Calu3 (cell line): Measurements from ENCODE around the gene FOXP1. TPM values are rescaled to one million over a fixed set of nuclear protein-coding genes. Genes with fewer than 3 reads are reported as not detected.

ENCODE experiments used
- BruUV-seq: library from RNA; stranded (reverse); fragments of 400-500 nt; replicated peaks from 2 replicates; lab custom pipeline; 2021; lab: Mats Ljungman, UMichigan
- CTCF ChIA-PET: fragments of 300-600 bp; sonication (Branson Sonifier 250); formaldehyde crosslinking; loops from one replicate; lab custom pipeline; 2022; ENCODE audit warnings: antibody characterized with exemption; lab: Charles Lee
- DNase-seq: peaks from one replicate; pipeline ENCODE4 v3.0.0; 2022
- H3K27ac Mint-ChIP-seq: one replicate; pipeline ENCODE4 v1.8.0; 2022; ENCODE audit warnings: mixed read lengths; ENCODE audit not compliant: unreplicated experiment
- H3K27me3 Mint-ChIP-seq: one replicate; pipeline ENCODE4 v1.8.0; 2022; ENCODE audit warnings: mixed read lengths; ENCODE audit not compliant: unreplicated experiment
- H3K36me3 Mint-ChIP-seq: one replicate; pipeline ENCODE4 v1.8.0; 2022; ENCODE audit warnings: mild to moderate bottlenecking, moderate library complexity, mixed read lengths; ENCODE audit not compliant: insufficient read depth, unreplicated experiment
- H3K4me1 Mint-ChIP-seq: one replicate; pipeline ENCODE4 v1.8.0; 2022; ENCODE audit warnings: mild to moderate bottlenecking, low read depth, mixed read lengths; ENCODE audit not compliant: unreplicated experiment
- H3K4me3 Mint-ChIP-seq: one replicate; pipeline ENCODE4 v1.8.0; 2022; ENCODE audit warnings: mild to moderate bottlenecking, low read depth, moderate library complexity, mixed read lengths; ENCODE audit not compliant: unreplicated experiment
- H3K9me3 Mint-ChIP-seq: one replicate; pipeline ENCODE4 v1.8.0; 2022; ENCODE audit warnings: low read depth, mixed read lengths; ENCODE audit not compliant: unreplicated experiment
- intact Hi-C: fragments of 100-400 bp; cut with micrococcal nuclease; formaldehyde crosslinking; loops from one replicate; pipeline ENCODE4 v1.10.0; 2022; ENCODE audit not compliant: unreplicated experiment
- total RNA-seq: library from RNA; stranded (reverse); gene quantifications from 2 replicates; pipeline ENCODE4 v1.2.3, GENCODE V29; 2022
- TF ChIP-seq, protein P1 (sequence below): fragments of 200-600 bp; IDR thresholded peaks from one replicate; pipeline ENCODE4 v1.8.0; 2022; ENCODE audit warnings: antibody characterized with exemption; ENCODE audit not compliant: unreplicated experiment

FOXP1 gene
- total RNA-seq, 1 experiment from 2014 or later: 82.8 TPM

- Mint-ChIP-seq H3K27ac (no peak overlapping the region), H3K4me1 (peaks cover 43% of the 10 kb centered on the region)
Observed at GRCh38 chr3:70984776-70985482, 598.6 kb downstream of the FOXP1 start.

GRCh38 chr3:70982700-70983140 lies 600.8 kb downstream of the FOXP1 start:
- Mint-ChIP-seq H3K27ac (peak overlapping the region; percentile 95), H3K4me3 (peak overlapping the region; percentile 54), H3K9me3 (peaks cover 2% of the 10 kb centered on the region), H3K36me3 (peaks cover 51% of the 10 kb centered on the region), H3K27me3 (no peaks in the 10 kb centered on the region), H3K4me1 (peaks cover 43% of the 10 kb centered on the region)
- TF ChIP-seq, protein P1, sequence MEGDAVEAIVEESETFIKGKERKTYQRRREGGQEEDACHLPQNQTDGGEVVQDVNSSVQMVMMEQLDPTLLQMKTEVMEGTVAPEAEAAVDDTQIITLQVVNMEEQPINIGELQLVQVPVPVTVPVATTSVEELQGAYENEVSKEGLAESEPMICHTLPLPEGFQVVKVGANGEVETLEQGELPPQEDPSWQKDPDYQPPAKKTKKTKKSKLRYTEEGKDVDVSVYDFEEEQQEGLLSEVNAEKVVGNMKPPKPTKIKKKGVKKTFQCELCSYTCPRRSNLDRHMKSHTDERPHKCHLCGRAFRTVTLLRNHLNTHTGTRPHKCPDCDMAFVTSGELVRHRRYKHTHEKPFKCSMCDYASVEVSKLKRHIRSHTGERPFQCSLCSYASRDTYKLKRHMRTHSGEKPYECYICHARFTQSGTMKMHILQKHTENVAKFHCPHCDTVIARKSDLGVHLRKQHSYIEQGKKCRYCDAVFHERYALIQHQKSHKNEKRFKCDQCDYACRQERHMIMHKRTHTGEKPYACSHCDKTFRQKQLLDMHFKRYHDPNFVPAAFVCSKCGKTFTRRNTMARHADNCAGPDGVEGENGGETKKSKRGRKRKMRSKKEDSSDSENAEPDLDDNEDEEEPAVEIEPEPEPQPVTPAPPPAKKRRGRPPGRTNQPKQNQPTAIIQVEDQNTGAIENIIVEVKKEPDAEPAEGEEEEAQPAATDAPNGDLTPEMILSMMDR: no peak
- BruUV-seq: no TSS peak
- intact Hi-C loops: no loop called here
- CTCF ChIA-PET: interaction anchor here (0.6 to 0.7 kb wide), 3 partner anchors 22 to 407 kb away, joined by 3 to 5 read pairs (median 3); no protein-coding TSS in a partner anchor
- peak; percentile 69 for DNase-seq

More at GRCh38 chr3:70984776-70985482, 598.6 kb downstream of the FOXP1 start:
- no TSS peak for BruUV-seq
- H3K4me3 Mint-ChIP-seq: no peak overlapping the region
- intact Hi-C loops: no loop called here
- H3K27me3 Mint-ChIP-seq: no peaks in the 10 kb centered on the region
- CTCF ChIA-PET: no interaction called here
- H3K36me3 Mint-ChIP-seq: peaks cover 40% of the 10 kb centered on the region
- DNase-seq: no peak
- TF ChIP-seq, protein P1: no peak
- H3K9me3 Mint-ChIP-seq: no peaks in the 10 kb centered on the region

DNA sequence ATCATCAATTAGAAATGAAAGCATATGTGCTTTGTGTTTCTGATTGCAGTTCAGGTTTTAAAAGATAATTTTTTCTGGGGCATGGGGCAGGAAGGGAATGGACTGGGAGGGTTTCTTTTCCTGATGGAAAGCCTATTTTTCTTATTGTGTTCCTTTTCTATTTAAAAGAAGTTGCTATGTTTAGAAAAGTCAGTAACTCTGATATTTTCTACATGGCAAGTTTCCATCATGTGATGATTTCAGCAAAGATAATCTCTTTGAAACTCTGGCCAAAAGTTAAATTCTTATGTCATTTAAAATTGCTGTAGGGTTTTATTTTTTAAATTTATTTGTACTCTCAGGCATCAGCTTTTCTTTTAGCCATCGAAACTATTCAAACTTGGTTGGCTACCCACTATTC lies 601.2 kb downstream of the FOXP1 start:
- peak overlapping the region; percentile 54 for H3K4me3 Mint-ChIP-seq
- CTCF ChIA-PET: interaction anchor here (0.6 to 0.7 kb wide), 3 partner anchors 21 to 407 kb away, joined by 3 to 5 read pairs (median 3); no protein-coding TSS in a partner anchor
- TF ChIP-seq, protein P1: no peak
- H3K27ac Mint-ChIP-seq: peak overlapping the region; percentile 95
- peaks cover 49% of the 10 kb centered on the region for H3K36me3 Mint-ChIP-seq
- no peaks in the 10 kb centered on the region for H3K27me3 Mint-ChIP-seq
- intact Hi-C loops: no loop called here
- H3K9me3 Mint-ChIP-seq: peaks cover 2% of the 10 kb centered on the region
- no peak for DNase-seq
- no TSS peak for BruUV-seq
- peaks cover 43% of the 10 kb centered on the region for H3K4me1 Mint-ChIP-seq

DNA sequence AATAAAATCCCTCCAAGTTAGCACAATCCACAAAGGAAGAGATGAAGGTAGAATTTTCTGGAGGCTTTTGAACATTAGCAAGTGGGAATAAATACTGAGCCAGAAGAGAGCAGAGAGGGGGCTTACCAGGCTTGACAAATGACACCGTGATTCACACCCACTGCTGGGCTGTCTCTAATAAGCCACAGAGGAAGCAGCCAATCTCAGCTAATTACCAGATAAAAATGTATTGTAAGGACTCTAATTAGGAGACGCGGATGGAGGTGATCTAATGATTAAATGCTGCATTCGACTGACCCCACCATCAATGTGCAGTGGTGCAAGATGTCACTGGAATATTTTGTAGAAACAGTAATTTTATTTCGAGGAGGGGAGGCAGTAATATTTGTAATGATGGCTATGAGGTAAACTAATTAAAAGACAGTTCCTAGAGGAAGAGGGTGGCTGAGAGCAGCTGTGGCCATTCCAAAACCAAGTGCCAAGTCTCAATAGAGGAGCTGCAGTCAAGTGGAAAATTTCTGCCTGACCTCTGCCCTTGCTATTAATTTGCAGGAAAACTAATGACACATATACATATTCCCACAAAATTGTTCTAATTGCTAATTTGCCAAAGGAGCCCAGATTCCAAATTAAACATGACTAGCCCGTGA lies 602.2 kb downstream of the FOXP1 start:
- TF ChIP-seq, protein P1: no peak
- BruUV-seq: no TSS peak
- Mint-ChIP-seq H3K9me3 (peaks cover 2% of the 10 kb centered on the region), H3K27ac (peak overlapping the region; percentile 95), H3K4me3 (no peak overlapping the region), H3K36me3 (peaks cover 51% of the 10 kb centered on the region), H3K27me3 (no peaks in the 10 kb centered on the region), H3K4me1 (peaks cover 43% of the 10 kb centered on the region)
- CTCF ChIA-PET: interaction anchor here (0.6 kb wide), 1 partner anchor 32 kb away, joined by 4 read pairs; no protein-coding TSS in a partner anchor
- intact Hi-C loops: no loop called here
- DNase-seq: no peak
